ENCODE data around the gene M1AP.

The M1AP gene

DNA sequence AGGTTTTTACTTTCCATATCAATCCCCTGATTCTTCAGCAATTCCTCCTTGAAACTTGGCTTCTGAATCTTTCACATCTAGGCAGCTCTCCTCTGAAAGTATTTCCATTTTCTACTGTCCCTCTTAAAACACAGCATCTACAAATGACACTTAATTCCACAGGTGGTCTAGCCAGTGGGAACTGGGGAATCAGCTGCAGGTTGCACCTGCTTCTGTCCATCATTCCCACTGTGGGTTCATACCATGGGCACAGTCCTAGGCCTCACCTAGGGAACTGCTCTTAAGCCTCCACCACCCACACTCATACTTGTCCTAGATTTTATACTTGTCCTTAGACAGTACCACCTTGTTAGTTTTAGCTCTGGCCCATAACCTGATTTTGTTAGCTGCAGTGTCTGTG lies 96.6 kb downstream of the M1AP start:
- DNase-seq (ENCODE audit: extremely low read depth in 1 of 2, low read depth in 1 of 2) = no peak

DNA sequence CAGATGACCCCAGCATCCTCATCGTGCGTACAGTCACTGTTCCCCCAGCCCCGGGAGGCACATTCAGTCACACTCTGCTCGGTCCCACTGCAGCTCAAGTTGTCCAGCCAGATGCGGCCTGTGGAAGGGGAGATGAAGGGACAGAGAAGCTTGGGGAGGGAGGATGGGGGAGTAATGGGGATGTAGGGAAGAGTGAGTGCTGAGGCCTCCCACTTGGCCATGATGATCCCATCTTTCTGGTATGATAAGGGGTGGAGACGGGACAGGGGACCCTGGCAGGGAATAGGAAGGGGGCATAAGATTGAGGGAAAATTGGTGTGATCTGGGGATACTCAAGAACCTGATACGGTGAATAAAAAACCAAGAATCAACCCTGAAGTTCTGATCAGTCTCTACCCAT lies 97.9 kb downstream of the M1AP start:
- no peak for DNase-seq (ENCODE audit: extremely low read depth in 1 of 2, low read depth in 1 of 2)

DNA sequence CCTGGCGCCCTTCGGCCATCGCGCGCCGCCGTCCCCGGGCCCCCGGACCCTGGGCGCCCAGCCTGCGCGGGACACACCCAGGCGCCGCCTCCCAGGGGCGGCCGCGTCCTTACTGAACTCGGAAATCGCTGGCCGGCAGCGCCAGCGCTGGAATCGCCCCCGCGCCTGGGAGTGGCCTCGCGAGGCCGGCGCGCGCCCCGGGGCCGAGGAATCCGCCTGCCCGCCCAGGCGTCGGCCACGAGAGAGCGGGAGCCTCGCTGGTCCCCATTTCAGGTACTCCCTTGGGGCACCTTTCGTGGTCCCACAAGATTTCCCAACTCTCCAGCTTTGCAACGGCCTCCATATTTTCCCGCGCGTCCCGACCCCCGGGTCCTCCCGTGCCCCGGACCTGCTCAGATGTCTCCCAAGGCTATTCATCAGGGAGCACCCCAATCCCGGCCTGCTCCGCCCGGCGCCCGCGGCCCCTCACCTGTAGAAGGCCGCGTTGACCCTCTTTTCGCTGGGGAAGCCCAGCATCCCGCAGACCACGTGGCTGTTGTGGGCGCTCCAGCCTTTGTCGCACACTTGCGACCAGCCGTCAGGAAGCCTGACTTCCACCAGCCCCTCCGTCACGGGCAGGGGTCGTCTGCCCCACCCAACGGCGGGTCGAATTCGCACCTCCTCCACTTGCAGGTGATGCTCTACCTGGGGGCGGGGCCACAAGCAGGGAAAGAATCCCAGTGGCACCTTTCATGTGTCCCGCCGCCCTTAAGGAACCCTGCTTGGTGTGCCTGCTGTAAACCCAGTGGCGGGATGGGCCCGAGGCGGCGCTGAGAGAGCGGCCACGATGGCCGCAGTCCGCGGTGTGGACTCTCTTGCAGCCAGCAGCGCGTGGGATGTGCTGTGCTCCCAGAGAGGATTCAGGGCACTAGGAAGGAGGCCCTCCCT lies 99.0 kb downstream of the M1AP start:
- no peak for DNase-seq (ENCODE audit: extremely low read depth in 1 of 2, low read depth in 1 of 2)

DNA sequence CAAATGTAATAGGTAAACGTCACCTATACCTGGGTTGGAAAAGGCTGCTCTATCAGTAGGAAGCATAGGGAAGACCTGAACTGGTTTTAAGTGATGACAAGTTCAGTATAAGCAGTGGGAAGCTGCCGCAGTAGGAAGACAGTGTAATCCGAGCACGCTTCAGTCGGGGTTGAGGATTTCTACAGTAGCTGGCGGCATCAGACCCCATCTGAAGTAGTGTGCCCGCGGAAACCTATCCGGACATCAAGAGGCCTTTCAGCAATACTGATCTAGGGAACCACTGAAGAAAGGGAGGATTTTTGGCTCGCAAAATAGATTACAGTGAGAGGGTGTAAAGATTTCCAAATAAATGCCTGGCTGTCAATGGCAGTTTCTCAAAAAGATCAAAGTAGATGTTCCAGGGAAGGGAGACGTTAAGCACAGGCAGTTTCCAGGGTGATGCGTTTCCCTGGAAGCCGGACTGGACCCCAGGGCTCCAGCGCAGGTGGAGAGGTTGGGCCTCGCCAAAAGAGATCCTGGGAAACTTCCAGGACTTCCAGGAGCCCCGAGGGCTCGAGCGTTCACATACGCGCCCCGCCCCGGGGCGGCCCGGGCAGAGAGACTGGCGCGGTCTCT lies 99.7 kb downstream of the M1AP start:
- no peak for DNase-seq (ENCODE audit: extremely low read depth in 1 of 2, low read depth in 1 of 2)

DNA sequence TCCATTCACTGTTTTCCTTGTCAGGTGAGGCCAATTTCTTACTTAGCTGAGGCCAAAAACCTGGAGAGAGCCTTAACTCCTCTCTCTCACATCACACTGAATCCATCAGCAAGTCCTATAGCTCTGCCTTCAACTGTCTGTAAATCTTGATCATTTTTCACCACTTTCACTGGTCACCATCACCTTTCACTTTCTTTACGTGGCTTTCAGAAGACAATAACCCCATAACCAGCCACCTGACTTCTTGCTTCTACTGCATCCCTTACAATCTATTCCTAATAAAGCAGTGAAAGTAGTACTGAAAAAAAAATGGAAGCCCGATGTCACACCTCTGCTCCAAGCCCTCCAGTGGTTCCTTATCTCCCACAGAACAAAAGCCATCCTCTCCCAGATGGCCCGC lies 102.1 kb downstream of the M1AP start:
- DNase-seq (ENCODE audit: extremely low read depth in 1 of 2, low read depth in 1 of 2) = no peak

DNA sequence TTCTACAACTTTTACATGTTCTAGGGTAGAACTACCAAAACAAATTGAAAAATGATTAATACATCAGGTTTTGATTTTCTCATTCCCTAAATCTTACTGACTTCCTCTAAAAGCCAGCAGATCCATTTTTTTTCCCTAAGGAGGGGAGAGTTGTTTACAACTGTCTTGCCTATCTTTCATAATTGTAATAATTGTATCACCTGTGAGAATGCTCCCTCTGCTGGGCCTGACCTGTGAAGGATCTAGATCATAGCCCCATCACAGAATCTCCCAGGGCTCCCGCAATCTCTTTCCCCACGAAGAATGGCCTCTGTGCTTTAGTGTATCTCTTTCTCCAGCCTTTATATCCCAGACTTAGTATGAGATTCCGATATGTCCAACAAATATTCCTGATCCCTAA lies 103.5 kb downstream of the M1AP start:
- DNase-seq (ENCODE audit: extremely low read depth in 1 of 2, low read depth in 1 of 2) = no peak

DNA sequence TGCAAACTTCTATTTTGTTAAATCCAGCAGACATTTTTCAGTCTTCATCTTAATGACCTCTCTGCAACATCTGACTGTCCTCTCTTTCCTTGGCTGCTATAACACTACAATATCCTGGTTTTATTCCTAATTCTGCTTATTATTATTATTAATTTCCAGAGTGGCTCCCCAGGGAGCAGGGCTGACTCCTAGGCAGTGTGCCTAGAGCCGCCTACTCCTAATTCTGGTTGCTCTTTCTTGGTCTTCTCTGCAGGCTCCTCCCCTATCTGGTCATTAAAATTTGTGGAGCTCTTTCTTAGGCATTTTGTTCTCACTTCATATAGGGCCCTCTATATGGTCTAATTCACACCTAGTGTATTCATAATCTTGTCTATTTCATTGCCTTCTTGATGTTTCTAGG lies 105.2 kb downstream of the M1AP start:
- no peak for DNase-seq (ENCODE audit: extremely low read depth in 1 of 2, low read depth in 1 of 2)

DNA sequence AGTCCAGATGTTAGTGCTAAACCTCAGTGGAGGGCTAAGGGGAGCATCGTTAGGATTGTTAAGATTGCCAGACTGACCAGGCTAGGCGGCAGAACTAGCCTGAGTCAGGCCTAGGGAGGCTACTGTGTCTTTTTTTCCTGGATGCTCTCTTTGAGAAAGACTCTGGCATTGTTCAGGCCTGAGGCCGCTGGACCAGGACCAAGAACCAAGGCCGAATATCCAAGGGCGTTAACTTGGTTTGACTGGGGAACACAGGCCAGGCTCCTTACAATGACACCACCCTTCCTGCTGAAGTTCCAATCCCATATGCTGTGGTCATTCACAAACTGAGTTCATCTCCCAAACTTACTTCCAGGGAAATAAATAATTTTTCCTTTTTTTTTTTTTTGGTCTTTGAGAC lies 107.8 kb downstream of the M1AP start:
- DNase-seq (ENCODE audit: extremely low read depth in 1 of 2, low read depth in 1 of 2) = no peak

DNA sequence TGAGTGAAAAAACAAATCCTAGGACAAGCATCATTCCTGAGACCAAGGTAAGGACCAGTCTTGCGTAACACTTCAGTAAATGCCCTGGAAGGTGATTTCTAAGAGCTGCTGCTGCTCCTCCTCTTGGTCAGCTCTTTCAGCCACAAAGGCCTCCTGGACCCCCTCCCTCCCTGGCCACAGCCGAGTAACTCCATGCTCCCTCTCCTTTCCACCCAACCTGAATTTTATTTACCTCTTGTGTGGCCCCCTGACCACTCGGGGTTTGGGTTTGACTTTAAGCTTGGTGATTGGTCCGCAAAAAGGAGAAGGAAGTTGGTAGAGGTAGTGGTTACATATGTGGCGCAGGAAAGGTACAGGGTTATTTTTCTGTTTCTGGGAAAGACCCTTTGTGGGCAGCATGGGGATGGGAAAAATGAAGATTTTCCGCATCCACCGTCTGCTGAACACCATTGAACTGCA lies 109.2 kb downstream of the M1AP start:
- no peak for DNase-seq (ENCODE audit: extremely low read depth in 1 of 2, low read depth in 1 of 2)

DNA sequence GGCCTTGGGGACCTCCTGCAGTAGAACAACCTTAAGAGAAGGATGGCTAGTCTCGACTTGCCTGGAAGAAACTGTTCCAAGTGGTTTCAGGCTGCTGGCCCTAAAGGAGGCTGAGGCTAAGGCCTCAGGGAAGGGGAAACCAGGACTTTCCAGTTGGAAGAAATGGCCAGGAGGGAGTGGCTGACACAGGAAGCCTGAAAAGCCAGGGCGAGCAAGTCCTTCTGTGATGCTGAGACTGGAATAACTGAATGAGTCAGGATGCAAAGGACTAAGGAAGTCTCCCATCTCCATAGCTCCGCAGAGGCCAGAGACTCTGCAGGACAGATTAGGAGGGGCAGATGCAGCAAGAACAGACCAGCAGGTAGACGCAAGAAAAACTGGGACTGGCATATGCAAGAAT lies 111.0 kb downstream of the M1AP start:
- no peak for DNase-seq (ENCODE audit: extremely low read depth in 1 of 2, low read depth in 1 of 2)

DNA sequence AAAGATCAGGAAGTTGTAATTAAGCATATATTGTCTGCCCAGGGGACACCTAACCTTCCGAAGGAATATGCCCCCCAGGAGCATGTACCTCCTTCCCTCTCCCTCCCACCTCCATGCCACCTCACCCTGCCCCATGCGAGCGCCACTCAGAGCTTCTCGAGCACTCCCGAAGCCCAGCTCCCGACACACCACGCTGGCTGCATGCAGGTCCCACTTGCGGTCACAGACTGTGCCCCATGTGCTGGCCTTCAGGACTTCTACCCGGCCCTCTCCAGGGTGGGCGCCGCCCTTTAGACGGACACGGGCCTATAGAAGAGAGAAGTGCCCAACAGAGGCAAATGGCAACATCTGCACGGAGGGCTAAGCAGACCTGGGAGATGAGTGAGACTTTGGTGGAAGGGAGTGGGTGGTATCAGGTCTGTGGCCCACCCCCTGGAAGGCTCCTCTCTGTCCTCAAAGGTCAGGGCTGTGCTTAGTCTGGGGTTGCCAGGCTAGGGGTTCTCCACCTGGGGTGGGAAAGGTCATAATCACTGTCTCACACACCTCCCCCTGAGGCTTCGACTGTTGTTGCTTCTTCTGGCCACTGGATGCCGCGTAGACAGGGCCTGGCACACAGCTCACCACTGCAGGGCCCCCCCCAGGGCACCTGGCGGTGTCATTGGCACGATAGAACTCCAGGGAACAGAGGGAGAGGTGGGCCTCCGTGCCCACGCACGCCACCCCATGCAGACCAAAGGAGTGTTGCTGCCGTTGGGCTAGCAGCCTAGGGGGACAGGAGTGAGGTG lies 111.8 kb downstream of the M1AP start:
- no peak for DNase-seq (ENCODE audit: extremely low read depth in 1 of 2, low read depth in 1 of 2)

DNA sequence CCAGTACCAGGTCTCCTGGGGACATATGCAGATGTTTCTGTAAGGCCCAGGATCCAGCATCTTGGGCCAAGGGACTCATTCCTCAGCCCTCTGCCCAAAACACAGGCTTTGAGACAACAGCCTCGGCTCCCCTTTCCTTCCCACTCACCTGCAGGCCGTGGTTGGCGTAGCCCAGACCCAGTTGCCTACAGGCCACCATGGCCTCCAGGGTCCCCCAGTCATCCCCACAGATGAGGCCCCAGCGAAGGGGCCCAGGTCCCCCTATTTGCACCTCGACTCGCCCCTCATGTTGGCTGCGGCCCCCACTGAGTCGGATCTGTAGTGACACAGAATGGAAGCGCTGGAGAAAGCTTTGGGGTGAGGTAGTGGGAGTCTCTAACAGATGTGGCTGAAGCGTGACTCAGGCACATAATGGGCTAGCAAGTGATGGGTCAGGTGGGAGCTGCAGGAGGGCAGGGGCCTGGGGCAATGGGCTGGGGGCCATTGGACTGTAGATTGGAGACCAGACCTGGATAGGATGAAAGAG lies 112.6 kb downstream of the M1AP start:
- no peak for DNase-seq (ENCODE audit: extremely low read depth in 1 of 2, low read depth in 1 of 2)

DNA sequence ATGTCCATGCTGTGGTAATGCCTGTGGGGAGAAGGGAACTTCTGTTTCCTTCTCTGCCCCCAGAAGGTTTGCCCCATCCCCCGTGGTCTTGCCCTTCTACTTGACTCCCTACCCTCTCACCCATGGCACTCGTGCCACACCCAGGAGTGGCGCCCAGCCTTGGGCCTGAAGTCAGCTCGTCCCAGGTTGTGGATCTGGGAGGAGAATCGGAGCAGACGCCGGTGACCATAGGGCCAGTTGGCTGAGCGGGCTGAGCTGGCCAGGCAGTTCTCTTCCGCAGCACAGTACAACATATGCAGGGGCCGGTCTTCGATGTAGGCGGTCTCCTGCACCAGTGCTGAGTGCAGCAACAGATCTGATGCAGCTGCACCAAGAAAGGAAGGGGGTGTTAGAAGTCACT lies 113.7 kb downstream of the M1AP start:
- no peak for DNase-seq (ENCODE audit: extremely low read depth in 1 of 2, low read depth in 1 of 2)

DNA sequence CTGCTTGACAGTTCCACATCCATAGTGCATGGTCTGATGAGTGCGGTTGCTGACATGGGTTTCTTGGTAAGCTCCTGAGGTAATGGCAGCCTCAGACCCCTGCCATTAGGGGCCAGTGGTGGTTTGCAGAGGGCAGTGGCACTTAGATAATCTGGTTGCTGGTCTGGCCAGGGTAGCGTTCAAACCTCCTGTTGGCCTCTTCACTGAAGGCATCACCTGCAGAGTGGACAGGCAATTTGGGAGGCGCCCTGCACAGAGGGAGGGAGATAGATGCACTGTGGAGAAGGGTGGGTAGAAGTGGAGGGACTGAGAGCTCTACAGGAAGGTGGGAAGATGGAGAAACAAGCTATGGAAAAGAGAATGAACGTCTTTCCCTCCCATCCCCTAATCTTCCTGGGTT lies 114.7 kb downstream of the M1AP start:
- no peak for DNase-seq (ENCODE audit: extremely low read depth in 1 of 2, low read depth in 1 of 2)

DNA sequence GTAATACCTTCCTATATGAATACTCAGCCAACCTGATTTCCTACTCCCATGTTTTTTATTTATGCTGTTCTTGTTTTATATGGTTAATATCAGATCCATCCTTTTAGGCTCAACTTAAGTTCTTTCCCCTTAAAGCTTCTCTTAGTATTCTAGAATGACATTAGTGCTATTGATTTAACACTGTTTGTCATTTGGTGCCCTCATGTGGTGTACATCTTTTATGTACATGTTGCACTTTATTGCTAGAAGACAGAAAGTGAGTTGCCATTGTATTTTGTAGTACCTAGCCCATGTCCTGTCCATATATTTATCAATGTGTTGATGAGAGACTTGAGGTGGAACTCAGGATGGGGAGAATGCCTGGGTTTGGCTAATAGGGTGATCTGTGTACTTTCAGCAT lies 115.9 kb downstream of the M1AP start:
- DNase-seq (ENCODE audit: extremely low read depth in 1 of 2, low read depth in 1 of 2) = no peak

DNA sequence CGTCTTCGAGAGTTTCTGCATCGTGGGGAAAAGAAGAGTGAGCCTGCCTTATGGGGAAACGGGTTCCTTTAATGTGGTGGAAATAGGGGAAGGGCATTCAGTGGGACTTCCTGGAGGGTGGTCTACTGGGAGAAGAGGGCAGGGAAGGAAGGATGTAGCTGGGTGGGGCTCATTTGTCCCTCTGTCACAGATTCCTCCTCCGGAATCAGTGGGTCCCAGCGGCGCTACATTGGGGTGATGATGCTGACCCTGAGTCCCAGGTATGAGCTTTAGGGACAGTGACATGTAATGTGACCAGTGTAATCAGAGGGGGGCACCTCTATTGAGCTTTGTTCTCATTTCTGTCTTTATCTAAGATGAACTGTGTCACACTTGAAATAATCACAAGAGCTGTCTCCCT lies 116.5 kb downstream of the M1AP start:
- DNase-seq (ENCODE audit: extremely low read depth in 1 of 2, low read depth in 1 of 2) = no peak

DNA sequence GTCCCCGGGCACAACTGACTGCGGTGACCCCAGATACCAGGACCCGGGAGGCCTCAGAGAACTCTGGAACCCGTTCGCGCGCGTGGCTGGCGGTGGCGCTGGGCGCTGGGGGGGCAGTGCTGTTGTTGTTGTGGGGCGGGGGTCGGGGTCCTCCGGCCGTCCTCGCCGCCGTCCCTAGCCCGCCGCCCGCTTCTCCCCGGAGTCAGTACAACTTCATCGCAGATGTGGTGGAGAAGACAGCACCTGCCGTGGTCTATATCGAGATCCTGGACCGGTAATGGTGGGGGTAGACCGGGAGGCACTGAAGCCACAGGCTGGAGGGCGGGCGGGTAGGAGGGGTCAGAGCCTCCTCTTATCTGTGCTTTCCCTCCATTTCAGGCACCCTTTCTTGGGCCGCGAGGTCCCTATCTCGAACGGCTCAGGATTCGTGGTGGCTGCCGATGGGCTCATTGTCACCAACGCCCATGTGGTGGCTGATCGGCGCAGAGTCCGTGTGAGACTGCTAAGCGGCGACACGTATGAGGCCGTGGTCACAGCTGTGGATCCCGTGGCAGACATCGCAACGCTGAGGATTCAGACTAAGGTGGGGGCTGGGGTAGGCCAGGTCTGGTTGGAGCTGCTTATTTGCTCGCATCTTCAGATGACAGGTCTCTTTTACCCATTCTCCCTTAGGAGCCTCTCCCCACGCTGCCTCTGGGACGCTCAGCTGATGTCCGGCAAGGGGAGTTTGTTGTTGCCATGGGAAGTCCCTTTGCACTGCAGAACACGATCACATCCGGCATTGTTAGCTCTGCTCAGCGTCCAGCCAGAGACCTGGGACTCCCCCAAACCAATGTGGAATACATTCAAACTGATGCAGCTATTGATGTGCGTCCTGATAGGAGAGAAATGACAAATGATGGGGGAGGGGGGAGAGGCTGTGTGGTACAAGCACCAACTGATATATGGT lies 117.6 kb downstream of the M1AP start:
- no peak for DNase-seq (ENCODE audit: extremely low read depth in 1 of 2, low read depth in 1 of 2)

DNA sequence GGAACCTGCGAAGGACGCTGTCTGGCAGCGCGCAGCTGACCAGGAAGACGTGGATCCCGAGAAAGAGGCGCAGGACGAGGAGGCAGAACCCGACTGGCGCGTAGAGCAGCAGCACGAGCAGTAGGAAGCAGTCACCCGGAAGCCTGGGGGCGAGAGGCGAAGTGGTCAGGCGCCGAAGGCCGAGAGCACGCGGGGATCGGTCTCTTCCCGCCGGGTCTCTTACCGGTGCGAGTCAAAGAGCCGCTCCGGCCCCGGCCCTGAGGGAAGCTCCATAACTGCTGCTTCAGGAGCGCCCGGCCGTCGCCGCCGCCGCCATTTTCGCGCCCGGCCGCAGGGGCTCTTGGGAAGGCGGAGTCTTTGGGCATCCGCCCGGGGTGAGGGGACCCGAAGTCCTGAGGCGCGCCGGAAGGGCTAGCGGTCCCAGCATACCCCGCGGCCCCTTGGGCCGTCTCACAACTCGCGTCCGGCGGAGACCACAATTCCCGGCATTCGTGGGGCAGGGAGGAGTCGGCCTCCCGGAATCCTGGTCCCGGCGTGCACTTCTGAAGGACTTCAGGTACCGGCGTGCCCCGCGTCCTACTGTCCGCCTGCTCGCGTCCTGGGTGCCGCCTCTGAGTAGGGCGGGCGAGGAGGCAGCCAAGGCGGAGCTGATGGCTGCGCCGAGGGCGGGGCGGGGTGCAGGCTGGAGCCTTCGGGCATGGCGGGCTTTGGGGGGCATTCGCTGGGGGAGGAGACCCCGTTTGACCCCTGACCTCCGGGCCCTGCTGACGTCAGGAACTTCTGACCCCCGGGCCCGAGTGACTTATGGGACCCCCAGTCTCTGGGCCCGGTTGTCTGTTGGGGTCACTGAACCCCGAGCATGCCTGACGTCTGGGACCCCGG lies 118.5 kb downstream of the M1AP start, which contains the start of the genes AUP1 and HTRA2:
Gene AUP1, minus strand, starts transcription at position 350 of the 882 bp plus-strand sequence. Its CDS starts 77 bp downstream, at position 273.
Gene HTRA2, plus strand, starts transcription at position 577 of the 882 bp plus-strand sequence. Its CDS starts 74 bp downstream, at position 651.
- DNase-seq (ENCODE audit: extremely low read depth in 1 of 2, low read depth in 1 of 2) = peak; percentile 62 to 77
